Body of pancreas (tissue), 4 donors: ENCODE measurements around the gene OXLD1. TPM values are rescaled to one million over a fixed set of nuclear protein-coding genes. Genes with fewer than 3 reads are reported as not detected.

ENCODE experiments used
- ATAC-seq: fragments of 150-250 bp; one replicate; pipeline ENCODE4 v1.9.1; 2016
- DNase-seq, 4 donors: peaks; one replicate each; pipeline ENCODE4 v3.0.0-alpha.2; 2019
- H3K27ac ChIP-seq, 4 donors: fragments of 200-600 bp; sonication (generic); 1 replicate in 3 of 4; 2 replicates in 1 of 4; pipeline versions ENCODE4 v1.5.1 to v1.6.1; 2016 to 2019; ENCODE audit warnings: mild to moderate bottlenecking in 1 of 4, mixed read lengths in 1 of 4, moderate library complexity in 1 of 4
- H3K27me3 ChIP-seq, 2 donors: fragments of 200-600 bp; sonication (generic); one replicate each; pipeline ENCODE4 v1.6.0; 2016; ENCODE audit warnings: mild to moderate bottlenecking in 1 of 2
- H3K36me3 ChIP-seq, 2 donors: fragments of 200-600 bp; sonication (generic); replicated peaks in 1 of 2; 2 replicates each; pipeline ENCODE4 v1.5.1; 2016; ENCODE audit warnings: low read depth in 2 of 2; ENCODE audit not compliant: insufficient read depth in 1 of 2
- H3K4me1 ChIP-seq: fragments of 200-600 bp; sonication (generic); one replicate; pipeline ENCODE4 v1.6.0; 2016
- H3K4me3 ChIP-seq, 2 donors: fragments of 200-600 bp; sonication (generic); 1 replicate in 1 of 2; 2 replicates in 1 of 2; pipeline ENCODE4 v1.5.1; 2016 to 2019
- H3K9me3 ChIP-seq, 3 donors: fragments of 200-600 bp; sonication (generic); 1 replicate in 2 of 3; 2 replicates in 1 of 3; pipeline ENCODE4 v1.5.1; 2016
- CTCF ChIP-seq, 7 experiments: fragments of 450-650 bp in 4 of 7; fragments of 200-600 bp in 3 of 7; sonication (generic) in 3 of 7; IDR thresholded peaks; one replicate each; pipeline ENCODE4 v1.5.1; 2016 to 2019; ENCODE audit warnings: antibody characterized with exemption in 7 of 7
- POLR2A ChIP-seq, 3 donors: fragments of 450-650 bp; IDR thresholded peaks; one replicate each; pipeline ENCODE4 v1.6.1; 2016; ENCODE audit warnings: antibody characterized with exemption in 3 of 3, mild to moderate bottlenecking in 2 of 3
- WGBS, 2 donors: methylation state at CpG; one replicate each; pipeline ENCODE4 v1.1.5; 2017; 5-methylcytosine and 5-hydroxymethylcytosine counted together
- intact Hi-C: fragments of 100-400 bp; cut with DNase I; formaldehyde crosslinking; loops from one replicate; pipeline ENCODE4 v1.15.1; 2023
- total RNA-seq, 2 donors: library from RNA; depleted of rRNA; stranded (reverse); fragments of >200 nt; gene quantifications; one replicate each; pipeline ENCODE4 v1.1.0, GENCODE V29; 2016

Gene OXLD1
- total RNA-seq, 2 donors from 2014 or later = 18.1 to 23.3 TPM

- Histone ChIP-seq H3K4me1 (peaks cover 18% of the 10 kb centered on the region), H3K27ac (no peak overlapping the region), H3K36me3 (no peaks in the 10 kb centered on the region), H3K27me3 (no peaks in the 10 kb centered on the region), H3K4me3 (no peak overlapping the region), H3K9me3 (no peaks in the 10 kb centered on the region)
- intact Hi-C loops = no loop called here
- TF ChIP-seq POLR2A (IDR thresholded peaks at IDR 0.05) = no peak
- no peak for TF ChIP-seq CTCF (IDR thresholded peaks at IDR 0.05)
- no peak for ATAC-seq
- 35 to 70% methylated on average over 5 to 18 of the region's 18 CpGs for WGBS, 2 donors
- DNase-seq = no peak
Measured at GRCh38 chr17:81655378-81656117, 10.9 kb downstream of the OXLD1 start.

DNA sequence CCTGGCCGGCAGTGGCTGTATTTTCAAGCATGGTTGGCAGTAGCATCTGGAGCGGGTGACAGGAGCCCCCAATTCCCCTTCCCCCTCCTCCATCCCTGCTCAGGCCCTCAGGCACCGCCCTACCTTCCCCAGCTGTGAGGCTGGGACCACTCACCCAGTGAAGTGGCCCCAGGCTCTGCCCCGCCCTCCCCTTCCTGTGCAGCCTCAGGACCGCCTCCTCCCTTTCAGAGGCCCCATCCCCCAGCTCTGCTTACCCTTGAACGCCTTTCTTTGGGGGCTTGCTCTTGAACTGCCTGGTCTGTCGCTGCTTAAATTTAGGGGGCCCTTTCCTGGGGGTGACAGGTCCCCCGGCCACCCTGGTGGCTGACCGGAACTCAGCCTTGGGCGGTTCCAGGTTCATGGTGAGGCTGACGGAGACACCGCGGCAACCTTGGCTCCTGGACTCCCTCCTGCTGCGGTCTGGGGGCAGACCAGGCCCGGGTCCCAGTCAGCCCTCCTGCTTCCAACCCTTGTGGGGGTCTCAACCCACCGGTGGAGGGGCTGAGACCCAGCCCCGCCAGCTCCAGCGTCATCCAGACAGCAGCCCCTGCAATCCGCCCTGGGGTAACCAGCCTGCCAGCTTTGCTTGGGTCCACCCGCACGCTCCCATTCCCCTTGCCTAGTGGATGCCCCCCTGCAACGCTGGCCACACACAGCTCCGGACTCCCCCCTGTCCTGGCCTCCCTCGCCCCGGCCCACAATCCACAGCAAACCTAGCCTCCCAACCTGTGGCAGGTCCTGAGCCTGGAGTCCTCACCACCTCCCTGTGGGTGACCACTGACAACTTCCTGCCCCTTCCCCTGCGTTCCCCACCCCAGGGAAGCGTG, 13.3 kb downstream of the OXLD1 start:
- Histone ChIP-seq H3K27ac (no peak overlapping the region), H3K4me3 (no peak overlapping the region), H3K4me1 (no peaks in the 10 kb centered on the region), H3K27me3 (peaks cover 0 to 10% of the 10 kb centered on the region in 2 donors), H3K9me3 (no peaks in the 10 kb centered on the region), H3K36me3 (no peaks in the 10 kb centered on the region)
- no peak for ATAC-seq
- 44 to 62% methylated on average over 13 to 22 of the region's 27 CpGs for WGBS, 2 donors
- no peak for DNase-seq
- TF ChIP-seq POLR2A (IDR thresholded peaks at IDR 0.05) (no peak), CTCF (IDR thresholded peaks at IDR 0.05) (no peak)
- intact Hi-C loops = no loop called here

GRCh38 chr17:81651692-81652091, 14.7 kb downstream of the OXLD1 start:
- TF ChIP-seq CTCF (IDR thresholded peaks at IDR 0.05) (no peak), POLR2A (IDR thresholded peaks at IDR 0.05) (no peak)
- Histone ChIP-seq H3K9me3 (no peaks in the 10 kb centered on the region), H3K27me3 (peaks cover 0 to 10% of the 10 kb centered on the region in 2 donors), H3K36me3 (no peaks in the 10 kb centered on the region), H3K4me3 (no peak overlapping the region), H3K27ac (no peak overlapping the region), H3K4me1 (no peaks in the 10 kb centered on the region)
- ATAC-seq (peak; percentile 65), DNase-seq (peak in 3 of 4 donors; percentile 38 to 68 (median 46))
- 80 to 82% methylated on average over 6 to 9 of the region's 10 CpGs for WGBS, 2 donors
- intact Hi-C loops = no loop called here

- 69 to 81% methylated on average over 7 to 9 of the region's 9 CpGs for WGBS, 2 donors
- peaks cover 0 to 10% of the 10 kb centered on the region in 2 donors for H3K27me3 ChIP-seq
- no peak for ATAC-seq
Measured at GRCh38 chr17:81650951-81651350, 15.5 kb downstream of the OXLD1 start.

More at GRCh38 chr17:81650951-81651350, 15.5 kb downstream of the OXLD1 start:
- Histone ChIP-seq H3K4me3 (no peak overlapping the region), H3K27ac (no peak overlapping the region), H3K36me3 (no peaks in the 10 kb centered on the region), H3K4me1 (no peaks in the 10 kb centered on the region), H3K9me3 (no peaks in the 10 kb centered on the region)
- TF ChIP-seq POLR2A (IDR thresholded peaks at IDR 0.05) (no peak), CTCF (IDR thresholded peaks at IDR 0.05) (no peak)
- intact Hi-C loops = no loop called here
- DNase-seq = no peak
